ENCODE data around the gene IGHMBP2. TPM values are rescaled to one million over a fixed set of nuclear protein-coding genes. Genes with fewer than 3 reads are reported as not detected.

The IGHMBP2 gene
- total RNA-seq, 1 donor from 2014 or later, result 8.7 TPM

DNA sequence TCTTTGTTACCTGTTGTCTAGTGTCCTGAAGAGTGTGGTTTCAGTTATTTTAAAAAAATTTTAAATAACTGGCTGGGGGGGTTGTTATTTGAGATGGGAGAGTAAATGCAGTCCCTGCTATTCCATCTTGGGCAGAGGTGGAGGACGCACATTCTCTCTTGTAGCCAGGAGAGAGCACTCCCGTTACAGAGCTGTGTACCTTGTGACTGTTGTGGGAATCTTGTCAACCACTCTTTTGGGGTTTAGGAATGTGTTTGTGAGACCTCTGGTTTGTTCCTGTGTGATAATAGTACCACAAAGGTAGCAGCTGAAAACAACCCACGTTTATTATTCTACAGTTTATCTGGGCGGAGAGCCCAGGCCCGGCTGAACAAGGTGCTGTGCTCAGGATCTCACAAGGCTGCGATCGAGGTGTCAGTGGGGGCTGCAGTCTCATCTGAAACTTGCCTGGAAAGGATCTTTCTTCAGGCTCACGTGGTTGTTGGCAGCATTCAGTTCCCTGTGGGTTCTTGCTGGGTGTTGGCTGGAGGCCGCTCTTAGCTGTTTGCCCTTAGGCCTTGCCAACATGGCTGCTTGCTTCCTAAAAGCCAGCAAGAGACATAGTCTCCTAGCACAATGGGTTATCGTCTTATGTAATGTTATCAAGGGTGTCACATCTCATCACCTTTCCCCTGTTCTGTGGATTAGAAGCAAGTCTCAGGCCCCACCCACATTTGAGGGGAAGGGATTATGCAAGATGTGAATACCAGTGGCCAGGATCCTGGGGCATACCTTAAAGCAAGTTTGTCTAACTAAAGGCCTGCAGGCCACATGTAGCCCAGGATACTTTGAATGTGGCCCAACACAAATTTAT lies 20.6 kb downstream of the IGHMBP2 start:
- peaks cover 17% of the 10 kb centered on the region for H3K36me3 ChIP-seq (ENCODE audit: control insufficient read depth, insufficient read depth, low read length)
- no peak overlapping the region for H3K4me3 ChIP-seq (ENCODE audit: low read depth, low read length)
- DNase-seq (ENCODE audit: low read depth) (no peak), FAIRE-seq (no peak)
- no peaks in the 10 kb centered on the region for H3K27me3 ChIP-seq (ENCODE audit: control insufficient read depth, insufficient read depth, low read length)
- TF ChIP-seq, protein P1, sequence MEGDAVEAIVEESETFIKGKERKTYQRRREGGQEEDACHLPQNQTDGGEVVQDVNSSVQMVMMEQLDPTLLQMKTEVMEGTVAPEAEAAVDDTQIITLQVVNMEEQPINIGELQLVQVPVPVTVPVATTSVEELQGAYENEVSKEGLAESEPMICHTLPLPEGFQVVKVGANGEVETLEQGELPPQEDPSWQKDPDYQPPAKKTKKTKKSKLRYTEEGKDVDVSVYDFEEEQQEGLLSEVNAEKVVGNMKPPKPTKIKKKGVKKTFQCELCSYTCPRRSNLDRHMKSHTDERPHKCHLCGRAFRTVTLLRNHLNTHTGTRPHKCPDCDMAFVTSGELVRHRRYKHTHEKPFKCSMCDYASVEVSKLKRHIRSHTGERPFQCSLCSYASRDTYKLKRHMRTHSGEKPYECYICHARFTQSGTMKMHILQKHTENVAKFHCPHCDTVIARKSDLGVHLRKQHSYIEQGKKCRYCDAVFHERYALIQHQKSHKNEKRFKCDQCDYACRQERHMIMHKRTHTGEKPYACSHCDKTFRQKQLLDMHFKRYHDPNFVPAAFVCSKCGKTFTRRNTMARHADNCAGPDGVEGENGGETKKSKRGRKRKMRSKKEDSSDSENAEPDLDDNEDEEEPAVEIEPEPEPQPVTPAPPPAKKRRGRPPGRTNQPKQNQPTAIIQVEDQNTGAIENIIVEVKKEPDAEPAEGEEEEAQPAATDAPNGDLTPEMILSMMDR (IDR thresholded peaks at IDR 0.05; ENCODE audit: insufficient read depth, low read length, severe bottlenecking), result no peak

DNA sequence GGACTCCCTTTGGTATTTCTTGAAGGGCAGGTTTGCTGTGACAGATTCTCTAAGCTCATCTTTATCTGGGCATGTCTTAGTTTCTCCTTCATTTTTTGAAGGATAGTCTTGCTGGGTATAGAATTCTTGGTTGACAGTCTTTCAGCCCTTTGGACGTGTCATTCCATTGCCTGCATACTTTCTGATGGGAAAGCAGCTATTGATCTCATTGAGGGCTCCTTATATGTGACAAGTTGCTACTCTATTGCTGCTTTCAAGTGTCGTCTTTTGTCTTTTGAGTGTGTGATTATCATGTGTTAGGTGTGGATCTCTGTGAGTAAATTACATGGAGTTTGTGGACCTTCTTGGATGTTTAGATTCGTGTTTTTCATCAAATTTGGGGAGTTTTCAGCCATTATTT lies 21.9 kb downstream of the IGHMBP2 start:
- no peaks in the 10 kb centered on the region for H3K27me3 ChIP-seq (ENCODE audit: control insufficient read depth, insufficient read depth, low read length)
- FAIRE-seq (no peak), DNase-seq (ENCODE audit: low read depth) (no peak)
- TF ChIP-seq, protein P1 (IDR thresholded peaks at IDR 0.05; ENCODE audit: insufficient read depth, low read length, severe bottlenecking), result no peak
- H3K36me3 ChIP-seq (ENCODE audit: control insufficient read depth, insufficient read depth, low read length), result peaks cover 20% of the 10 kb centered on the region
- H3K4me3 ChIP-seq (ENCODE audit: low read depth, low read length), result no peak overlapping the region

DNA sequence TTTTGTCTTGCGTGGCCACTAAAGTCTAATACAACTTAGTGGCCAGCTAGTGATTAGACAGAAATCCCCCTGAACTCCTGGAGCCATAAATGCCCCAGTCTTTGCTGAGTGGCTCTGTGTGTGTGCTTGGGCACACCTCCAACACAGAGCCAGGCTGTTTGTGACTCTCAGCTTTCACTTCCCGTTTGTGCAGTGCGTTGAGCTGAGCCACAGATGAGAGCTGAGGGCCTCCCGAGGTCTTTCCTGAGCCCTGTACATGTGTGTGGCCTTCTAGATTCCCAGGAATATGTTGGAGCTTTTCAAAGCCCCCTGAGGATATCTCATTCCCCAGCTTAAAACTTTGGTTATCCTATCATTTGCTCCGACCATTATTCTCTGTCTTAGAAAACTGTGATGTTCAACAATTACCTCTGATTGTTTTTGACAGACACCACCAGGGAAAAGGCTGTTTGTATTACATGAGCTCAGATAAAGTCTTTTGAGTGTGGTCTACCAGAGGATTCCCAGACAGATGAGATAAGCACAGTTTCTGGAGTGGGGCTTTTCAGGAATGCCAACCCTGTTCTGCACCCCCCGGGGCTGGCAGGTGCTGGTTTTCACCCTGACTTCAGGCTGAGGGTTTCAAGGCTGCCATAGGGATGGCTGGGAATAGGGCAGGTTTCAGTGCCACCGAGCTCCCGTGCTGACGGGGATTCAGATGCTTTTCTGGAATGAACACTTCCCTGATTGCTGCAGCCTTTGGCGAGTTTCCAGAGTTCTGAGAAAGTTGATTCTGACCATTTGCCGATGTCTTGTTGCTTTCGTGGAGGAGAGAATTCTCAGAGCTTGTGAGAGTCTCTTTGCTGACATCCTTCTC lies 23.8 kb downstream of the IGHMBP2 start:
- FAIRE-seq, result no peak

DNA sequence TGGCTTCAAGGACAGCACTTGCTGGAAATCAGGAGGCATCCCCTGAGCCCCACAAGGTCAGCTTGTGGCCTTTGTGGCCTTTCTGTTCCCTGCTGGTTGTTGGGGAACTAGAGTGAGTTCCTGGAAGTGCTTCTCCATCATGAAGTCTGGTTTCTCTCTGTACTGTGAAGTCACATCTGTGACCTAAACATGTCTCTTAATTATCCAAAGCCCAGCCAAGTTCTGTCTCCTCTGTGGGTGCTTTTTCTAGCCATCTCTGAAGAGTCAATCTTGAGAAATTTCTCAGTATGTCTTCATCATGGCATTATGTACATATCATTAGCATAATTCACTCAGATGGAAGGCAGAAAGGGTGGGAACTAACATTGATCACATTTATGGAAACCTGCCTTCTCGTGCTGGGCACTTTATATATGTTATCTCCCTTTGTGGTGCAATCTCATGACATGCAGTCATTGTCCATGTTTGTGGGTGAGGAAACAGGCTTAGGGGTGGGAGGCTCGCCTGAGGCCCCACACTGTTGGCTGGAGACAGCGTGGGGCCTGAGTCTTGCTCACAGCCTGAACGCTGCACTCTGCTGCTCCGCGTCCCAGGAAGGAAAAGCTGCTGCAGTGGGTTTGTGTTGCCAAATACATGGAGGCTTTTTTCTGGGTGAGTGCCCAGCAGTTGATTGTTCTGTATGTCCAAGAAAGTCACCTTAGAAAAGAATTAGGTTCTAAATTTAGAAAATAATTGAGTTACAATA lies 24.6 kb downstream of the IGHMBP2 start:
- H3K27me3 ChIP-seq (ENCODE audit: control insufficient read depth, insufficient read depth, low read length), result no peaks in the 10 kb centered on the region
- peaks cover 23% of the 10 kb centered on the region for H3K36me3 ChIP-seq (ENCODE audit: control insufficient read depth, insufficient read depth, low read length)
- FAIRE-seq (no peak), DNase-seq (ENCODE audit: low read depth) (no peak)
- TF ChIP-seq, protein P1 (IDR thresholded peaks at IDR 0.05; ENCODE audit: insufficient read depth, low read length, severe bottlenecking), result no peak
- H3K4me3 ChIP-seq (ENCODE audit: low read depth, low read length), result no peak overlapping the region

More for the DNA sequence above, 23.8 kb downstream of the IGHMBP2 start:
- no peaks in the 10 kb centered on the region for H3K27me3 ChIP-seq (ENCODE audit: control insufficient read depth, insufficient read depth, low read length)
- peaks cover 21% of the 10 kb centered on the region for H3K36me3 ChIP-seq (ENCODE audit: control insufficient read depth, insufficient read depth, low read length)
- no peak for DNase-seq (ENCODE audit: low read depth)
- no peak overlapping the region for H3K4me3 ChIP-seq (ENCODE audit: low read depth, low read length)
- TF ChIP-seq, protein P1 (IDR thresholded peaks at IDR 0.05; ENCODE audit: insufficient read depth, low read length, severe bottlenecking), result no peak

DNA sequence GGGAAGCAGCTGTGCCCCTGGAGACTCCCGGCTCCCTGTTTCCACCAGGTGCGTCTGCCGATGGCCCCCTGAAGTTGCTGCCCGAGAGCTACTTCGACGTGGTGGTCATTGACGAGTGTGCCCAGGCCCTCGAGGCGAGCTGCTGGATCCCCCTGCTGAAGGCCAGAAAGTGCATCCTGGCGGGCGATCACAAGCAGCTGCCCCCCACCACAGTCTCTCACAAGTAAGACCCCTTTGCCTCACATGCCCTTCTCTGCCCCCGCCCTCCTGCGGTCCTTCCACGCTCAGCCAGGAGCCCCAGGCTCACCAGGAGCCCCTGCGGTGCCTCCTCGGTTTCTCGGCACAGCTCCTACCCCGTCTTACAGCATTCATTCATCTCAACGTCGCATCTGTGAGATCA lies 25.4 kb downstream of the IGHMBP2 start:
- peaks cover 23% of the 10 kb centered on the region for H3K36me3 ChIP-seq (ENCODE audit: control insufficient read depth, insufficient read depth, low read length)

More for the DNA sequence above, 25.4 kb downstream of the IGHMBP2 start:
- TF ChIP-seq, protein P1 (IDR thresholded peaks at IDR 0.05; ENCODE audit: insufficient read depth, low read length, severe bottlenecking), result no peak
- FAIRE-seq (no peak), DNase-seq (ENCODE audit: low read depth) (no peak)
- Histone ChIP-seq H3K4me3 (ENCODE audit: low read depth, low read length) (no peak overlapping the region), H3K27me3 (ENCODE audit: control insufficient read depth, insufficient read depth, low read length) (no peaks in the 10 kb centered on the region)

All from bronchial epithelial cell (primary cell).